ENCODE measurements around the gene DGUOK.

The DGUOK gene

DNA sequence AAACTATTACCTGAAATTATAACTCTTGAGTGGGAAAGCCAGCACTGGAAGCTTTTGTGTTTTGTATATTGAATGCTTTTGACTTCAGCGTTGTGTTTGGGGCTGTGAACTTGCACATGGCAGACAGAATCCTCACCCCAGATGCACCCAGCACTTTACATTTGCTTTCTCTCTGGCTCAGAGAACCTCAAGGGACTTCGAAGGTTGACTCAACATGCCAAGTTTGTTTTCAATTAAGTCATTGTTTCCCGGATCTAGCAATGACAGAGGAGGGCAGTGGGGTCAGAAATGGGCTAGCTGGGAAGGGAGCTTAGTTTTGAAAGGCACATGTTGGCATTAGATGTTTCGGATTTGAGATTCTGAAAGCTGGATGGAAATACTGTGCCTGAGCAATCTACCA is 80.4 kb downstream of the DGUOK start:
- peaks cover 17% of the 10 kb centered on the region for H3K4me1 ChIP-seq (ENCODE audit: insufficient read depth, insufficient read length)
- no peak for DNase-seq (ENCODE audit: low read depth, low spot score)
- H3K9ac ChIP-seq (ENCODE audit: insufficient read length, low read depth), result no peak overlapping the region
- no peaks in the 10 kb centered on the region for H3K9me3 ChIP-seq (ENCODE audit: insufficient read depth, low read length)
- peaks cover 11% of the 10 kb centered on the region for H3K36me3 ChIP-seq (ENCODE audit: insufficient read depth, insufficient read length, low read length)
- no peak for TF ChIP-seq ZNF274 (IDR thresholded peaks at IDR 0.05; ENCODE audit: low read depth, low read length)
- TF ChIP-seq YY1 (IDR thresholded peaks at IDR 0.05; ENCODE audit: insufficient read depth, insufficient read length), result no peak
- TF ChIP-seq SUZ12 (IDR thresholded peaks at IDR 0.05; ENCODE audit: extremely low read depth, insufficient read depth, insufficient read length), result no peak
- peaks cover under 1% of the 10 kb centered on the region for H3K27me3 ChIP-seq (ENCODE audit: insufficient read depth, insufficient read length)
- H3K4me3 ChIP-seq (ENCODE audit: insufficient read length, low read depth), result no peak overlapping the region

DNA sequence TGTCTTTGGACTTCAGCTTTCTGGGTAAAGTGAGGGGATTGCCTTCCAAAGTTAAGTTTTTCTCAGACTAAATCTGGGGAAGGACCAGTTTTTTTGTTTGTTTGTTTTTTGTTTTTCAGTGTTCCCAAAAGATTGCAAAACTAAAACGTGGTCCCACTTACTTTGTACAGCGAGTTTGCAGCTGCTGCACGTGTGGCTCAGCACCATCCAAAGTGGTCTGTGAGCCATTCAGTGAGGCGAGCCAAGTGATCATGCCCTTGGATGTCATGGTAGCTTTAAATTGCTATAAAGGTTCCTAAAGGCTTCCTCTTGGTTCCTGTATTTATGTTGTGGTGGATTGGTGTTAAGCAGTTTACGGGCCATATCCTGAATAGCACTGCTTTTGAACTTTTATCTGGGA is 81.0 kb downstream of the DGUOK start:
- Histone ChIP-seq H3K27me3 (ENCODE audit: insufficient read depth, insufficient read length) (no peaks in the 10 kb centered on the region), H3K36me3 (ENCODE audit: insufficient read depth, insufficient read length, low read length) (peaks cover 11% of the 10 kb centered on the region), H3K4me3 (ENCODE audit: insufficient read length, low read depth) (no peak overlapping the region), H3K4me1 (ENCODE audit: insufficient read depth, insufficient read length) (peaks cover 17% of the 10 kb centered on the region), H3K9me3 (ENCODE audit: insufficient read depth, low read length) (no peaks in the 10 kb centered on the region), H3K9ac (ENCODE audit: insufficient read length, low read depth) (no peak overlapping the region)
- DNase-seq (ENCODE audit: low read depth, low spot score), result no peak
- TF ChIP-seq YY1 (IDR thresholded peaks at IDR 0.05; ENCODE audit: insufficient read depth, insufficient read length) (no peak), ZNF274 (IDR thresholded peaks at IDR 0.05; ENCODE audit: low read depth, low read length) (no peak), SUZ12 (IDR thresholded peaks at IDR 0.05; ENCODE audit: extremely low read depth, insufficient read depth, insufficient read length) (no peak)

Measured in NT2/D1 (cell line).